ENCODE data around the gene SLCO4A1. TPM values are rescaled to one million over a fixed set of nuclear protein-coding genes. Genes with fewer than 3 reads are reported as not detected.

Gene SLCO4A1
- total and polyA plus RNA-seq, 2 donors (not counting 1 experiment from before 2014, with no cell fraction given): 0.50 TPM; not detected in 1

DNA sequence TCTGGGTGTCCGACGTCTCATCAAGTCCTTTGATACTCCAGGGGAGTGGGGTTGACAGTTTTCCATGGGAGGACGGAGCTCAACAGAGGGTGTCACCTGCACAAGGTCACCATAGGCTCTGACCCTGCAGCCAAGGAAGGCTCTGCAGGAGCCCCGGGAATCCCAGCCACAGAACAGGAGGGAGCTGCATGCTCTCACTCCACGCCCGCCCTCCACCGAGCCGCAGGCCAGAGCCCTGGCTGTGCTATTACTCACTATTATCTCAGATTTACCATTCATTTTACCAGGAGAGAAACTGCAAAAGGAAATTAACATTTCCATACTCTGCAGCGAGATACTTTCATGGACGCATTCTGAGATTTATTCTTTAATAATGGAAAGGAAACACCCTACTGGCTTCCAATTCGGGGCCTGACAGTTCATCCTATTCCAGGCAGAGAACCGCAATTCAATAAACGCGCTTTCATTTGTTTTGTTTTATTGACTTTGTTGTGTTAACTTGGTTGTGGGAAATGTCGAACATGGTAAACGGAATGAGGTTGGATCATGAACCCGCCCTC lies 48.0 kb downstream of the SLCO4A1 start:
- Histone ChIP-seq H3K9ac (ENCODE audit: insufficient read depth, low read length) (no peak overlapping the region), H3K79me2 (ENCODE audit: control insufficient read depth, insufficient read depth, low read length) (no peaks in the 10 kb centered on the region), H4K20me1 (ENCODE audit: control insufficient read depth, extremely low read depth, insufficient read depth, low read length) (no peaks in the 10 kb centered on the region), H3K4me2 (ENCODE audit: extremely low read depth, insufficient read depth, low read length) (no peak overlapping the region), H3K27ac (ENCODE audit: insufficient read depth, low read length) (no peak overlapping the region), H3K36me3 (ENCODE audit: control insufficient read depth, insufficient read depth, low read length) (no peaks in the 10 kb centered on the region), H3K4me1 (ENCODE audit: control insufficient read depth, extremely low read depth, insufficient read depth, low read length) (no peaks in the 10 kb centered on the region), H2AFZ (ENCODE audit: low read length) (no peak overlapping the region), H3K4me3 (replicated peaks in 1 of 4; ENCODE audit: control extremely low read depth in 1 of 4, insufficient read depth in 1 of 4, low read depth in 3 of 4, low read length in 4 of 4) (no peak overlapping the region), H3K9me3 (ENCODE audit: control insufficient read depth, insufficient read depth, low read depth, low read length) (no peaks in the 10 kb centered on the region), H3K27me3 (ENCODE audit: control insufficient read depth, insufficient read depth, low read length) (peaks cover 10% of the 10 kb centered on the region)
- no peak for DNase-seq (ENCODE audit: low read depth in 2 of 2)
- TF ChIP-seq, protein P1, sequence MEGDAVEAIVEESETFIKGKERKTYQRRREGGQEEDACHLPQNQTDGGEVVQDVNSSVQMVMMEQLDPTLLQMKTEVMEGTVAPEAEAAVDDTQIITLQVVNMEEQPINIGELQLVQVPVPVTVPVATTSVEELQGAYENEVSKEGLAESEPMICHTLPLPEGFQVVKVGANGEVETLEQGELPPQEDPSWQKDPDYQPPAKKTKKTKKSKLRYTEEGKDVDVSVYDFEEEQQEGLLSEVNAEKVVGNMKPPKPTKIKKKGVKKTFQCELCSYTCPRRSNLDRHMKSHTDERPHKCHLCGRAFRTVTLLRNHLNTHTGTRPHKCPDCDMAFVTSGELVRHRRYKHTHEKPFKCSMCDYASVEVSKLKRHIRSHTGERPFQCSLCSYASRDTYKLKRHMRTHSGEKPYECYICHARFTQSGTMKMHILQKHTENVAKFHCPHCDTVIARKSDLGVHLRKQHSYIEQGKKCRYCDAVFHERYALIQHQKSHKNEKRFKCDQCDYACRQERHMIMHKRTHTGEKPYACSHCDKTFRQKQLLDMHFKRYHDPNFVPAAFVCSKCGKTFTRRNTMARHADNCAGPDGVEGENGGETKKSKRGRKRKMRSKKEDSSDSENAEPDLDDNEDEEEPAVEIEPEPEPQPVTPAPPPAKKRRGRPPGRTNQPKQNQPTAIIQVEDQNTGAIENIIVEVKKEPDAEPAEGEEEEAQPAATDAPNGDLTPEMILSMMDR (conservative IDR thresholded peaks at IDR 0.05 in 1 of 2, IDR thresholded peaks at IDR 0.05 in 1 of 2; ENCODE audit: low read depth in 1 of 2, low read length in 2 of 2): no peak
- no peak for TF ChIP-seq EZH2 (IDR thresholded peaks at IDR 0.05; ENCODE audit: low read length, missing control alignments)

DNA sequence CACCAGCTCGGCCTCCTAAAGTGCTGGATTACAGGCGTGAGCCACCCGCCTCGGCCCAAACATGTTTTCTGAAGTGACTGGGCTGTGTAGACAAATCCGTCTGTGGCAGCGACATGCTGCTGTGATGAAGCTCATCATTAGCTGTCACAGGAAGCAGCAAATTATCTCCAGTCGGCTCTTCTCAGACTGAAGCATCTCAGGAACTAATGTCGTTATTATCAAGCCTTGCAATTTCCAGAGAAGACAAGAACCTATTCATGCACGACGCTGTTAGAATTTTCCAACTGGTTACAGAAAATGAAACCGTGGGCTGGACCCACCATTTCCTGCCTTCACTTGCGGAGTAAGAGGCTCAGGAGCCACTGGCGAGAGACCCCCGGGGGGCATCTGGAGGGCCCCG lies 49.2 kb downstream of the SLCO4A1 start:
- Histone ChIP-seq H3K27me3 (ENCODE audit: control insufficient read depth, insufficient read depth, low read length) (peaks cover 7% of the 10 kb centered on the region), H3K4me2 (ENCODE audit: extremely low read depth, insufficient read depth, low read length) (no peak overlapping the region), H3K27ac (ENCODE audit: insufficient read depth, low read length) (no peak overlapping the region)

DNA sequence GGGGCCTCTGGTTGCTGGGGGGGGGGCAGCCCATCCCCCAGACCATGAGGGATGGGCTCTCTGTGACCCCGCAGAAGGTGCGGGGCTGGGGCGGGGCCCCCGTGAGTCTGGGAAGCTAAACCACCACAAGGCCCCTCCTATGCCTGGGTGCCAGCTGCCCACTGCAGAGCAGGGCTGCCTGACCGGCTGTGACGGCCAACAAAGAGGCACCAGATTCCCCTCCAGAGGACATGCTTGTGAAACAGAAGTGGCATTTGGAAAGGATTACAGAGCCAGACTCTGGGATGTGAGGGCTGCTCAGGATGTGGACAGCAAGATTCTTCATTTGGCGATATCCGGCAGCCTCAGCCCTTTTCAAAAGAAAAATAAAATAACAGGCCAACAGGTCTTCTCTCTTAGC lies 49.9 kb downstream of the SLCO4A1 start:
- TF ChIP-seq, protein P1 (conservative IDR thresholded peaks at IDR 0.05 in 1 of 2, IDR thresholded peaks at IDR 0.05 in 1 of 2; ENCODE audit: low read depth in 1 of 2, low read length in 2 of 2): no peak
- TF ChIP-seq EZH2 (IDR thresholded peaks at IDR 0.05; ENCODE audit: low read length, missing control alignments): no peak
- Histone ChIP-seq H3K4me2 (ENCODE audit: extremely low read depth, insufficient read depth, low read length) (no peak overlapping the region), H3K4me1 (ENCODE audit: control insufficient read depth, extremely low read depth, insufficient read depth, low read length) (no peaks in the 10 kb centered on the region), H2AFZ (ENCODE audit: low read length) (no peak overlapping the region), H3K9ac (ENCODE audit: insufficient read depth, low read length) (no peak overlapping the region), H3K36me3 (ENCODE audit: control insufficient read depth, insufficient read depth, low read length) (no peaks in the 10 kb centered on the region), H3K79me2 (ENCODE audit: control insufficient read depth, insufficient read depth, low read length) (no peaks in the 10 kb centered on the region), H3K4me3 (replicated peaks in 1 of 4; ENCODE audit: control extremely low read depth in 1 of 4, insufficient read depth in 1 of 4, low read depth in 3 of 4, low read length in 4 of 4) (no peak overlapping the region), H3K9me3 (ENCODE audit: control insufficient read depth, insufficient read depth, low read depth, low read length) (no peaks in the 10 kb centered on the region), H3K27ac (ENCODE audit: insufficient read depth, low read length) (no peak overlapping the region), H3K27me3 (ENCODE audit: control insufficient read depth, insufficient read depth, low read length) (peaks cover 7% of the 10 kb centered on the region), H4K20me1 (ENCODE audit: control insufficient read depth, extremely low read depth, insufficient read depth, low read length) (no peaks in the 10 kb centered on the region)
- no peak for DNase-seq (ENCODE audit: low read depth in 2 of 2)

More for the DNA sequence above, 49.2 kb downstream of the SLCO4A1 start:
- Histone ChIP-seq H3K36me3 (ENCODE audit: control insufficient read depth, insufficient read depth, low read length) (no peaks in the 10 kb centered on the region), H4K20me1 (ENCODE audit: control insufficient read depth, extremely low read depth, insufficient read depth, low read length) (no peaks in the 10 kb centered on the region), H3K79me2 (ENCODE audit: control insufficient read depth, insufficient read depth, low read length) (no peaks in the 10 kb centered on the region), H3K4me1 (ENCODE audit: control insufficient read depth, extremely low read depth, insufficient read depth, low read length) (no peaks in the 10 kb centered on the region), H2AFZ (ENCODE audit: low read length) (no peak overlapping the region), H3K9ac (ENCODE audit: insufficient read depth, low read length) (no peak overlapping the region), H3K4me3 (replicated peaks in 1 of 4; ENCODE audit: control extremely low read depth in 1 of 4, insufficient read depth in 1 of 4, low read depth in 3 of 4, low read length in 4 of 4) (no peak overlapping the region), H3K9me3 (ENCODE audit: control insufficient read depth, insufficient read depth, low read depth, low read length) (no peaks in the 10 kb centered on the region)
- TF ChIP-seq, protein P1 (conservative IDR thresholded peaks at IDR 0.05 in 1 of 2, IDR thresholded peaks at IDR 0.05 in 1 of 2; ENCODE audit: low read depth in 1 of 2, low read length in 2 of 2): no peak
- no peak for TF ChIP-seq EZH2 (IDR thresholded peaks at IDR 0.05; ENCODE audit: low read length, missing control alignments)
- no peak for DNase-seq (ENCODE audit: low read depth in 2 of 2)

Measured in fibroblast of lung (primary cell).